Ectodermal cell (in vitro differentiated cells): ENCODE results near the gene PCDHB9.
"Not testable (repeated sequence)": the region's sequence is repeated elsewhere in the genome, so short reads cannot be mapped to it uniquely, and the experiment has no call there.

Experiments
- H3K27ac ChIP-seq: 2 replicates; pipeline ENCODE4 v1.7.0; 2013; ENCODE audit warnings: mild to moderate bottlenecking, low read depth, low read length; ENCODE audit not compliant: insufficient read depth, poor library complexity, severe bottlenecking
- H3K27me3 ChIP-seq: 2 replicates; pipeline ENCODE4 v1.7.0; 2013; ENCODE audit warnings: mild to moderate bottlenecking, low read length; ENCODE audit not compliant: insufficient read depth, control insufficient read depth, poor library complexity, severe bottlenecking
- H3K36me3 ChIP-seq: one replicate; pipeline ENCODE4 v1.7.0; 2013; ENCODE audit warnings: low read length; ENCODE audit not compliant: control insufficient read depth, insufficient read depth
- H3K4me1 ChIP-seq: one replicate; pipeline ENCODE4 v1.7.0; 2013; ENCODE audit warnings: low read length; ENCODE audit not compliant: control insufficient read depth, insufficient read depth
- H3K4me3 ChIP-seq: 2 replicates; pipeline ENCODE4 v1.7.0; 2013; ENCODE audit warnings: low read depth, low read length, control low read depth; ENCODE audit not compliant: insufficient read depth
- H3K9me3 ChIP-seq: 2 replicates; pipeline ENCODE4 v1.7.0; 2013; ENCODE audit warnings: mild to moderate bottlenecking, low read length, moderate library complexity; ENCODE audit not compliant: control insufficient read depth
- WGBS, 2 experiments: methylation state at CpG; one replicate each; pipeline ENCODE4 v1.1.7; 2013; ENCODE audit warnings: missing lambda C conversion rate in 2 of 2; 5-methylcytosine and 5-hydroxymethylcytosine counted together

Gene PCDHB9

GRCh38 chr5:141210849-141211248 lies 23.9 kb downstream of the PCDHB9 start:
- not testable (repeated sequence) for H3K9me3 ChIP-seq, H3K36me3 ChIP-seq, H3K27ac ChIP-seq, H3K27me3 ChIP-seq, H3K4me3 ChIP-seq, H3K4me1 ChIP-seq
- WGBS, 2 experiments, result 95 to 97% methylated on average over 23 to 24 of the region's 27 CpGs

- H3K4me3 ChIP-seq, H3K27me3 ChIP-seq, H3K27ac ChIP-seq, H3K9me3 ChIP-seq, H3K4me1 ChIP-seq, H3K36me3 ChIP-seq: not testable (repeated sequence)
- WGBS, 2 experiments, result 66 to 83% methylated on average over 9 to 13 of the region's 18 CpGs
Measured at GRCh38 chr5:141213656-141214339, 26.8 kb downstream of the PCDHB9 start, which contains the start of gene PCDHB13. Gene PCDHB13, plus strand, starts transcription at chr5:141213919. Its CDS starts 205 bp downstream, at chr5:141214124.

GRCh38 chr5:141214583-141214982 lies 27.6 kb downstream of the PCDHB9 start:
- 92 to 93% methylated on average over 7 to 8 of the region's 12 CpGs for WGBS, 2 experiments
- not testable (repeated sequence) for H3K36me3 ChIP-seq, H3K27ac ChIP-seq, H3K4me3 ChIP-seq, H3K27me3 ChIP-seq, H3K4me1 ChIP-seq, H3K9me3 ChIP-seq

- H3K9me3 ChIP-seq, H3K36me3 ChIP-seq, H3K27me3 ChIP-seq, H3K4me1 ChIP-seq, H3K27ac ChIP-seq, H3K4me3 ChIP-seq: not testable (repeated sequence)
- 91 to 95% methylated on average over 28 to 30 of the region's 40 CpGs for WGBS, 2 experiments
Measured at GRCh38 chr5:141215504-141215903, 28.5 kb downstream of the PCDHB9 start.

GRCh38 chr5:141216035-141216434 lies 29.1 kb downstream of the PCDHB9 start:
- 93 to 94% methylated on average over 18 to 21 of the region's 26 CpGs for WGBS, 2 experiments
- not testable (repeated sequence) for H3K27me3 ChIP-seq, H3K9me3 ChIP-seq, H3K4me1 ChIP-seq, H3K4me3 ChIP-seq, H3K27ac ChIP-seq, H3K36me3 ChIP-seq

- Histone ChIP-seq H3K36me3 (no peaks in the 10 kb centered on the region), H3K4me3 (peak within 1 kb of the TSS; percentile 14), H3K27ac (no peak within 1 kb of the TSS), H3K27me3 (no peaks in the 10 kb centered on the region), H3K9me3 (no peaks in the 10 kb centered on the region), H3K4me1 (no peaks in the 10 kb centered on the region)
- WGBS, 2 experiments, result 46 to 47% methylated on average over 15 of the region's 15 CpGs
Measured at GRCh38 chr5:141223112-141223783, 36.3 kb downstream of the PCDHB9 start, which contains the start of gene PCDHB14. Gene PCDHB14, plus strand, starts transcription at chr5:141223343. Its CDS starts 163 bp downstream, at chr5:141223506.

- WGBS, 2 experiments, result 94% methylated on average over 27 to 29 of the region's 40 CpGs
- not testable (repeated sequence) for H3K9me3 ChIP-seq, H3K27me3 ChIP-seq, H3K27ac ChIP-seq, H3K4me1 ChIP-seq, H3K4me3 ChIP-seq, H3K36me3 ChIP-seq
Measured at GRCh38 chr5:141224844-141225243, 37.9 kb downstream of the PCDHB9 start.

GRCh38 chr5:141225421-141225820 lies 38.5 kb downstream of the PCDHB9 start:
- not testable (repeated sequence) for H3K9me3 ChIP-seq, H3K36me3 ChIP-seq, H3K4me3 ChIP-seq

GRCh38 chr5:141234109-141234667 lies 47.2 kb downstream of the PCDHB9 start:
- Histone ChIP-seq H3K27ac (no peak overlapping the region), H3K36me3 (no peaks in the 10 kb centered on the region), H3K27me3 (no peaks in the 10 kb centered on the region), H3K4me1 (no peaks in the 10 kb centered on the region), H3K9me3 (peaks cover 6% of the 10 kb centered on the region), H3K4me3 (no peak overlapping the region)
- WGBS, 2 experiments, result 87 to 90% methylated on average over 14 to 15 of the region's 15 CpGs

More at GRCh38 chr5:141225421-141225820, 38.5 kb downstream of the PCDHB9 start:
- H3K27ac ChIP-seq, H3K4me1 ChIP-seq, H3K27me3 ChIP-seq: not testable (repeated sequence)
- WGBS, 2 experiments, result 95 to 98% methylated on average over 25 to 27 of the region's 30 CpGs

- not testable (repeated sequence) for H3K4me1 ChIP-seq, H3K27ac ChIP-seq, H3K4me3 ChIP-seq, H3K36me3 ChIP-seq, H3K27me3 ChIP-seq, H3K9me3 ChIP-seq
- 93 to 97% methylated on average over 40 of the region's 40 CpGs for WGBS, 2 experiments
Measured at GRCh38 chr5:141235922-141236321, 49.0 kb downstream of the PCDHB9 start.
